ENCODE results near the gene CTDSP2. TPM values are rescaled to one million over a fixed set of nuclear protein-coding genes. Genes with fewer than 3 reads are reported as not detected.

The CTDSP2 gene
- total RNA-seq, 2 experiments from 2014 or later = 44.2 to 118 TPM

DNA sequence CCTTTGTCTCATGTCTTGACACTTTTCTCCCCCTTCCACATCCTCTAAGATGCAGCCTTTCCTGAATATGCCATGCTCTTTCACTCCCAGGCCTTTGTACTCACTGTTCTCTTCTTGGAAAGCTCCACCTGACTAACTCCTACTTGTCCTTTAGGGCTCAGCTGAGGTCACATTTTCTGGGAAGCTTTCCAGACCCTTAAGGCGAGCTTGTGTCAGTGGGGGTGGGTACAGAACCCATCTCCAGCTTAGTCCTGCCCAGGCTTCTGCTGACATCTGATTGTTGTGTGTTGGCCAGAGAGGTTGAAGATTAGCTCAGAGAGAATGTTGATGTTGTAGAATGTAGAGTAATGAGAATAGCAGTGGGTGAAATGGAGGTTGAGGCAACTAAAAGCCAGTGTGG lies 66.8 kb downstream of the CTDSP2 start:
- H3K9me2 ChIP-seq (ENCODE audit: insufficient read depth, low read length) = no peaks in the 10 kb centered on the region
- intact Hi-C loops (cut with micrococcal nuclease; ENCODE audit: unreplicated experiment) = loop anchor here (5.0 kb wide), 1 partner anchor 128 kb away; no protein-coding TSS in a partner anchor
- ChIA-PET CTCF (ENCODE audit: unreplicated experiment) (interaction anchor here (1.0 kb wide), 1 partner anchor 23 kb away, joined by 5 read pairs; no protein-coding TSS in a partner anchor), POLR2A (interaction anchor here (0.6 to 1.2 kb wide), 4 partner anchors 14 to 152 kb away, joined by 3 to 4 read pairs (median 4); no protein-coding TSS in a partner anchor)
- no peak overlapping the region for H3K27ac ChIP-seq (ENCODE audit: low read depth, low read length, poor library complexity, severe bottlenecking)
- no peaks in the 10 kb centered on the region for H3K9me3 ChIP-seq (ENCODE audit: low read length)
- no peak overlapping the region for H2AFZ ChIP-seq (ENCODE audit: low read length)
- H3K4me3 ChIP-seq (ENCODE audit: low read depth, low read length, poor library complexity, severe bottlenecking) = no peak overlapping the region
- peaks cover 21% of the 10 kb centered on the region for H3K79me2 ChIP-seq (ENCODE audit: insufficient read depth, low read depth, low read length)
- no TSS peak for BruUV-seq (replicated peaks)
- H3K4me1 ChIP-seq (ENCODE audit: insufficient read depth, low read length, poor library complexity, severe bottlenecking) = peaks cover 26% of the 10 kb centered on the region
- no peak for TF ChIP-seq EZH2phosphoT487 (IDR thresholded peaks at IDR 0.05; ENCODE audit: borderline replicate concordance, low read depth, low read length)
- TF ChIP-seq, protein P1, sequence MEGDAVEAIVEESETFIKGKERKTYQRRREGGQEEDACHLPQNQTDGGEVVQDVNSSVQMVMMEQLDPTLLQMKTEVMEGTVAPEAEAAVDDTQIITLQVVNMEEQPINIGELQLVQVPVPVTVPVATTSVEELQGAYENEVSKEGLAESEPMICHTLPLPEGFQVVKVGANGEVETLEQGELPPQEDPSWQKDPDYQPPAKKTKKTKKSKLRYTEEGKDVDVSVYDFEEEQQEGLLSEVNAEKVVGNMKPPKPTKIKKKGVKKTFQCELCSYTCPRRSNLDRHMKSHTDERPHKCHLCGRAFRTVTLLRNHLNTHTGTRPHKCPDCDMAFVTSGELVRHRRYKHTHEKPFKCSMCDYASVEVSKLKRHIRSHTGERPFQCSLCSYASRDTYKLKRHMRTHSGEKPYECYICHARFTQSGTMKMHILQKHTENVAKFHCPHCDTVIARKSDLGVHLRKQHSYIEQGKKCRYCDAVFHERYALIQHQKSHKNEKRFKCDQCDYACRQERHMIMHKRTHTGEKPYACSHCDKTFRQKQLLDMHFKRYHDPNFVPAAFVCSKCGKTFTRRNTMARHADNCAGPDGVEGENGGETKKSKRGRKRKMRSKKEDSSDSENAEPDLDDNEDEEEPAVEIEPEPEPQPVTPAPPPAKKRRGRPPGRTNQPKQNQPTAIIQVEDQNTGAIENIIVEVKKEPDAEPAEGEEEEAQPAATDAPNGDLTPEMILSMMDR (conservative IDR thresholded peaks at IDR 0.05; ENCODE audit: low read length) = no peak
- H4K20me1 ChIP-seq (ENCODE audit: insufficient read depth, low read length) = no peaks in the 10 kb centered on the region
- no peak for DNase-seq (ENCODE audit: low spot score)
- H3K4me2 ChIP-seq (ENCODE audit: low read length) = no peak overlapping the region
- H3K36me3 ChIP-seq (ENCODE audit: insufficient read depth, low read length) = peaks cover 8% of the 10 kb centered on the region; the same call in 1 of the 2 replicates

DNA sequence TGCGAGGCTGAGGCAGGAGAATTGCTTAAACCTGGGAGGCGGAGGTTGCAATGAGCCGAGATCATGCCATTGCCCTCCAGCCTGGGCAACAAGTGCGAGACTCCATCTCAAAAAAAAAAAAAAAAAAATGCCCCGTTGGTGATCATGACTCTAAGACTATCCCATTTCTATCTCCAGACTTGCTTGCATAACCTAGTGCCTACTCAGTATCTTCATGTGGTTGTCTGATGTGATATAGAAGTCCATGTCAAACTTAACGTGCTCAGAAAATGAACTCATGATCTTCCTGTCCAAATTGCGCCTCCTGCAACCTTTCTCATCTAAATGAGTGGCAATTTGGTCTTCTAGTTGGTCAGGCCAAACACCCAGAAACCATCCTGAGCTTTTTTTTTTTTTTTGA lies 68.6 kb downstream of the CTDSP2 start:
- DNase-seq (ENCODE audit: low spot score) = no peak
- Histone ChIP-seq H3K36me3 (ENCODE audit: insufficient read depth, low read length) (no peaks in the 10 kb centered on the region), H3K4me2 (ENCODE audit: low read length) (no peak overlapping the region), H3K27ac (ENCODE audit: low read depth, low read length, poor library complexity, severe bottlenecking) (no peak overlapping the region), H4K20me1 (ENCODE audit: insufficient read depth, low read length) (no peaks in the 10 kb centered on the region), H3K9me2 (ENCODE audit: insufficient read depth, low read length) (no peaks in the 10 kb centered on the region), H3K4me1 (ENCODE audit: insufficient read depth, low read length, poor library complexity, severe bottlenecking) (peaks cover 24% of the 10 kb centered on the region), H3K4me3 (ENCODE audit: low read depth, low read length, poor library complexity, severe bottlenecking) (no peak overlapping the region), H3K9me3 (ENCODE audit: low read length) (no peaks in the 10 kb centered on the region), H2AFZ (ENCODE audit: low read length) (no peak overlapping the region), H3K79me2 (ENCODE audit: insufficient read depth, low read depth, low read length) (peaks cover 3% of the 10 kb centered on the region)
- no peak for TF ChIP-seq EZH2phosphoT487 (IDR thresholded peaks at IDR 0.05; ENCODE audit: borderline replicate concordance, low read depth, low read length)
- TF ChIP-seq, protein P1 (conservative IDR thresholded peaks at IDR 0.05; ENCODE audit: low read length) = no peak
- POLR2A ChIA-PET = no interaction called here
- intact Hi-C loops (cut with micrococcal nuclease; ENCODE audit: unreplicated experiment) = no loop called here
- CTCF ChIA-PET (ENCODE audit: unreplicated experiment) = no interaction called here
- no TSS peak for BruUV-seq (replicated peaks)

DNA sequence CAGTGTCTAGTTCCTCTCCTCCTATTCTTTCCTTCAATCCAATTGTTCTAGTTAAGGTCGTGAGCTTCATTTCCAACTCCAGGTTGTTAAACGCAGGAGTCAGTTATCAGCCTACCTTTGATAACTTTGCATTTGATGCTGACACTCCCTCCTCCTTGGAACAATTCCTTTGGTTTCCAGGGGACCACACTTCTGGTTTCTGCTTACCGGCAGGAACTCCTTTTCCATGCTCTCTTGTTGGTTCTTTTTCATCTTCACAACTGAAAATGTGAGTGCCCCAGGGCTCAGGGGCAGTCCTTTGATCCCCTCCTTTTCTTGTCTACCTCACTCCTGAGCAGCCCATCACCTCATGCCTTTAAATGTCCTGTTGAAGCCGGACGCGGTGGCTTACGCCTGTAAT lies 69.2 kb downstream of the CTDSP2 start:
- Histone ChIP-seq H3K4me2 (ENCODE audit: low read length) (no peak overlapping the region), H3K79me2 (ENCODE audit: insufficient read depth, low read depth, low read length) (no peaks in the 10 kb centered on the region), H3K27ac (ENCODE audit: low read depth, low read length, poor library complexity, severe bottlenecking) (no peak overlapping the region), H2AFZ (ENCODE audit: low read length) (no peak overlapping the region), H3K9me3 (ENCODE audit: low read length) (no peaks in the 10 kb centered on the region), H3K36me3 (ENCODE audit: insufficient read depth, low read length) (no peaks in the 10 kb centered on the region), H3K4me3 (ENCODE audit: low read depth, low read length, poor library complexity, severe bottlenecking) (no peak overlapping the region), H4K20me1 (ENCODE audit: insufficient read depth, low read length) (no peaks in the 10 kb centered on the region), H3K9me2 (ENCODE audit: insufficient read depth, low read length) (no peaks in the 10 kb centered on the region), H3K4me1 (ENCODE audit: insufficient read depth, low read length, poor library complexity, severe bottlenecking) (peaks cover 28% of the 10 kb centered on the region)
- DNase-seq (ENCODE audit: low spot score) = no peak
- no TSS peak for BruUV-seq (replicated peaks)
- POLR2A ChIA-PET = no interaction called here
- CTCF ChIA-PET (ENCODE audit: unreplicated experiment) = no interaction called here
- TF ChIP-seq EZH2phosphoT487 (IDR thresholded peaks at IDR 0.05; ENCODE audit: borderline replicate concordance, low read depth, low read length) = no peak
- TF ChIP-seq, protein P1 (conservative IDR thresholded peaks at IDR 0.05; ENCODE audit: low read length) = no peak
- intact Hi-C loops (cut with micrococcal nuclease; ENCODE audit: unreplicated experiment) = no loop called here
